ENCODE results near the gene IL17B.

Gene IL17B

GRCh38 chr5:149375434-149375833 lies 3.7 kb downstream of the IL17B start:
- DNase-seq, result no peak

GRCh38 chr5:149374801-149375200 lies 4.3 kb downstream of the IL17B start:
- DNase-seq, result no peak

GRCh38 chr5:149374303-149374702 lies 4.8 kb downstream of the IL17B start:
- no peak for DNase-seq

GRCh38 chr5:149372932-149373331 lies 6.2 kb downstream of the IL17B start:
- DNase-seq, result no peak

GRCh38 chr5:149372076-149372795 lies 6.9 kb downstream of the IL17B start:
- DNase-seq, result no peak

GRCh38 chr5:149371296-149371962 lies 7.7 kb downstream of the IL17B start:
- peak; percentile 70 to 74 for DNase-seq

- no peak for DNase-seq
Observed at GRCh38 chr5:149370878-149371277, 8.2 kb downstream of the IL17B start.

- no peak for DNase-seq
Observed at GRCh38 chr5:149367972-149368645, 11.0 kb downstream of the IL17B start.

GRCh38 chr5:149367249-149367971 lies 11.7 kb downstream of the IL17B start:
- DNase-seq, result peak; percentile 50 to 67

GRCh38 chr5:149366169-149366729 lies 12.8 kb downstream of the IL17B start:
- DNase-seq, result no peak

GRCh38 chr5:149365418-149365817 lies 13.7 kb downstream of the IL17B start:
- no peak for DNase-seq

GRCh38 chr5:149364719-149365118 lies 14.4 kb downstream of the IL17B start:
- no peak for DNase-seq

- DNase-seq, result no peak
Observed at GRCh38 chr5:149363936-149364335, 15.2 kb downstream of the IL17B start.

- no peak for DNase-seq
Observed at GRCh38 chr5:149363358-149363757, 15.7 kb downstream of the IL17B start.

GRCh38 chr5:149362541-149362940 lies 16.6 kb downstream of the IL17B start:
- no peak for DNase-seq

GRCh38 chr5:149360272-149360671 lies 18.8 kb downstream of the IL17B start:
- DNase-seq, result no peak

GRCh38 chr5:149358868-149359495 lies 20.1 kb downstream of the IL17B start:
- DNase-seq, result no peak

GRCh38 chr5:149358294-149358651 lies 20.8 kb downstream of the IL17B start:
- DNase-seq, result peak; percentile 30 to 35

- DNase-seq, result peak; percentile 93 to 97
Observed at GRCh38 chr5:149357370-149358293, 21.5 kb downstream of the IL17B start, which contains the start of gene PCYOX1L. Gene PCYOX1L (plus strand): TSS chr5:149358046. CDS start chr5:149358069, 23 bp downstream.

- DNase-seq, result no peak
Observed at GRCh38 chr5:149356391-149356790, 22.7 kb downstream of the IL17B start.

- no peak for DNase-seq
Observed at GRCh38 chr5:149355688-149356087, 23.4 kb downstream of the IL17B start.
